Measurements from ENCODE around the gene MRPL21. TPM values are rescaled to one million over a fixed set of nuclear protein-coding genes. Genes with fewer than 3 reads are reported as not detected.

The MRPL21 gene
- polyA plus RNA-seq, 4 donors: 61.4 to 135 (median 99.9) TPM

DNA sequence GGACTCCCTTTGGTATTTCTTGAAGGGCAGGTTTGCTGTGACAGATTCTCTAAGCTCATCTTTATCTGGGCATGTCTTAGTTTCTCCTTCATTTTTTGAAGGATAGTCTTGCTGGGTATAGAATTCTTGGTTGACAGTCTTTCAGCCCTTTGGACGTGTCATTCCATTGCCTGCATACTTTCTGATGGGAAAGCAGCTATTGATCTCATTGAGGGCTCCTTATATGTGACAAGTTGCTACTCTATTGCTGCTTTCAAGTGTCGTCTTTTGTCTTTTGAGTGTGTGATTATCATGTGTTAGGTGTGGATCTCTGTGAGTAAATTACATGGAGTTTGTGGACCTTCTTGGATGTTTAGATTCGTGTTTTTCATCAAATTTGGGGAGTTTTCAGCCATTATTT is 22.0 kb upstream of the MRPL21 start:
- no peak for FAIRE-seq
- no peak overlapping the region for H3K27ac ChIP-seq (ENCODE audit: low read depth in 1 of 3, low read length in 2 of 3)
- 78 to 94% (median 83%) methylated on average over 3 of the region's 3 CpGs for WGBS, 3 donors
- H3K4me1 ChIP-seq (ENCODE audit: control insufficient read depth in 3 of 3, insufficient read depth in 2 of 3, low read depth in 1 of 3, low read length in 2 of 3): no peaks in the 10 kb centered on the region
- H3K36me3 ChIP-seq (ENCODE audit: control insufficient read depth in 3 of 3, insufficient read depth in 2 of 3, low read depth in 1 of 3, low read length in 3 of 3): peaks cover 15 to 78% (median 24%) of the 10 kb centered on the region in 3 donors
- peak in 1 of 2 donors; percentile 20 for DNase-seq
- H3K9me3 ChIP-seq (ENCODE audit: control insufficient read depth in 2 of 2, insufficient read depth in 1 of 2, low read depth in 1 of 2, low read length in 1 of 2): peaks cover 0 to 37% of the 10 kb centered on the region in 2 donors
- H3K4me3 ChIP-seq (ENCODE audit: low read depth in 1 of 3, low read length in 3 of 3): no peak overlapping the region
- H3K27me3 ChIP-seq (ENCODE audit: control insufficient read depth in 3 of 3, insufficient read depth in 3 of 3, low read length in 3 of 3): no peaks in the 10 kb centered on the region

GRCh38 chr11:68924073-68924925 is 20.7 kb upstream of the MRPL21 start:
- FAIRE-seq (no peak), DNase-seq (no peak)
- Histone ChIP-seq H3K36me3 (ENCODE audit: control insufficient read depth in 3 of 3, insufficient read depth in 2 of 3, low read depth in 1 of 3, low read length in 3 of 3) (peaks cover 10 to 71% (median 21%) of the 10 kb centered on the region in 3 donors), H3K27me3 (ENCODE audit: control insufficient read depth in 3 of 3, insufficient read depth in 3 of 3, low read length in 3 of 3) (no peaks in the 10 kb centered on the region), H3K9me3 (ENCODE audit: control insufficient read depth in 2 of 2, insufficient read depth in 1 of 2, low read depth in 1 of 2, low read length in 1 of 2) (peaks cover 0 to 37% of the 10 kb centered on the region in 2 donors), H3K4me1 (ENCODE audit: control insufficient read depth in 3 of 3, insufficient read depth in 2 of 3, low read depth in 1 of 3, low read length in 2 of 3) (no peaks in the 10 kb centered on the region), H3K27ac (ENCODE audit: low read depth in 1 of 3, low read length in 2 of 3) (no peak overlapping the region), H3K4me3 (ENCODE audit: low read depth in 1 of 3, low read length in 3 of 3) (no peak overlapping the region)
- 90 to 97% (median 92%) methylated on average over 10 of the region's 10 CpGs for WGBS, 3 donors

- 86 to 97% (median 92%) methylated on average over 3 of the region's 3 CpGs for WGBS, 3 donors
- FAIRE-seq (no peak), DNase-seq (no peak)
- no peaks in the 10 kb centered on the region for H3K27me3 ChIP-seq (ENCODE audit: control insufficient read depth in 3 of 3, insufficient read depth in 3 of 3, low read length in 3 of 3)
- no peaks in the 10 kb centered on the region for H3K4me1 ChIP-seq (ENCODE audit: control insufficient read depth in 3 of 3, insufficient read depth in 2 of 3, low read depth in 1 of 3, low read length in 2 of 3)
- H3K36me3 ChIP-seq (ENCODE audit: control insufficient read depth in 3 of 3, insufficient read depth in 2 of 3, low read depth in 1 of 3, low read length in 3 of 3): peaks cover 10 to 68% (median 15%) of the 10 kb centered on the region in 3 donors
- no peak overlapping the region for H3K27ac ChIP-seq (ENCODE audit: low read depth in 1 of 3, low read length in 2 of 3)
- peaks cover 0 to 37% of the 10 kb centered on the region in 2 donors for H3K9me3 ChIP-seq (ENCODE audit: control insufficient read depth in 2 of 2, insufficient read depth in 1 of 2, low read depth in 1 of 2, low read length in 1 of 2)
- no peak overlapping the region for H3K4me3 ChIP-seq (ENCODE audit: low read depth in 1 of 3, low read length in 3 of 3)
These were observed 20.0 kb upstream of the MRPL21 start for GRCh38 chr11:68923614-68924013.

- no peak for FAIRE-seq
- Histone ChIP-seq H3K9me3 (ENCODE audit: control insufficient read depth in 2 of 2, insufficient read depth in 1 of 2, low read depth in 1 of 2, low read length in 1 of 2) (no peaks in the 10 kb centered on the region), H3K36me3 (ENCODE audit: control insufficient read depth in 3 of 3, insufficient read depth in 2 of 3, low read depth in 1 of 3, low read length in 3 of 3) (peaks cover 13 to 70% (median 17%) of the 10 kb centered on the region in 3 donors), H3K4me1 (ENCODE audit: control insufficient read depth in 3 of 3, insufficient read depth in 2 of 3, low read depth in 1 of 3, low read length in 2 of 3) (no peaks in the 10 kb centered on the region), H3K27me3 (ENCODE audit: control insufficient read depth in 3 of 3, insufficient read depth in 3 of 3, low read length in 3 of 3) (no peaks in the 10 kb centered on the region), H3K27ac (ENCODE audit: low read depth in 1 of 3, low read length in 2 of 3) (no peak overlapping the region), H3K4me3 (ENCODE audit: low read depth in 1 of 3, low read length in 3 of 3) (no peak overlapping the region)
- DNase-seq: no peak
- WGBS, 3 donors: 90 to 94% (median 93%) methylated on average over 13 of the region's 13 CpGs
These were observed 12.8 kb upstream of the MRPL21 start for GRCh38 chr11:68916439-68916838.

DNA sequence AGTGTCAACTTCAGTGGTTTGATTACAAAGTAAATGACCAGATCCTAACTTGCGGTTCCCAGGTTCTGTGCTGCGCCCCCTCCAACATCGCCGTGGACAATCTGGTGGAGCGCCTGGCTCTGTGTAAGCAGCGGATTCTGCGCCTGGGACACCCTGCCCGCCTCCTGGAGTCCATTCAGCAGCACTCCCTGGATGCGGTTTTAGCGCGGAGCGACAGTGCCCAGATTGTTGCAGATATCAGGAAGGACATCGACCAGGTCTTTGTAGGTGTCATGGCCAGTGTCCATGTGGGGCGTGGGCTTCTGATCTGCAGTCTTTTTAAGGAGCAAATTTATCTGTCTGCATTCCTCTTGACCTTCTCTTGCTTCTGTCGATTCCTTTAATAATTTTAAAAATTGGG is 11.1 kb upstream of the MRPL21 start:
- WGBS, 3 donors: 97 to 98% (median 97%) methylated on average over 15 of the region's 15 CpGs
- no peak for DNase-seq
- Histone ChIP-seq H3K4me3 (ENCODE audit: low read depth in 1 of 3, low read length in 3 of 3) (no peak overlapping the region), H3K9me3 (ENCODE audit: control insufficient read depth in 2 of 2, insufficient read depth in 1 of 2, low read depth in 1 of 2, low read length in 1 of 2) (no peaks in the 10 kb centered on the region), H3K27ac (ENCODE audit: low read depth in 1 of 3, low read length in 2 of 3) (no peak overlapping the region), H3K36me3 (ENCODE audit: control insufficient read depth in 3 of 3, insufficient read depth in 2 of 3, low read depth in 1 of 3, low read length in 3 of 3) (peaks cover 11 to 74% (median 18%) of the 10 kb centered on the region in 3 donors), H3K4me1 (ENCODE audit: control insufficient read depth in 3 of 3, insufficient read depth in 2 of 3, low read depth in 1 of 3, low read length in 2 of 3) (no peaks in the 10 kb centered on the region), H3K27me3 (ENCODE audit: control insufficient read depth in 3 of 3, insufficient read depth in 3 of 3, low read length in 3 of 3) (no peaks in the 10 kb centered on the region)
- no peak for FAIRE-seq

DNA sequence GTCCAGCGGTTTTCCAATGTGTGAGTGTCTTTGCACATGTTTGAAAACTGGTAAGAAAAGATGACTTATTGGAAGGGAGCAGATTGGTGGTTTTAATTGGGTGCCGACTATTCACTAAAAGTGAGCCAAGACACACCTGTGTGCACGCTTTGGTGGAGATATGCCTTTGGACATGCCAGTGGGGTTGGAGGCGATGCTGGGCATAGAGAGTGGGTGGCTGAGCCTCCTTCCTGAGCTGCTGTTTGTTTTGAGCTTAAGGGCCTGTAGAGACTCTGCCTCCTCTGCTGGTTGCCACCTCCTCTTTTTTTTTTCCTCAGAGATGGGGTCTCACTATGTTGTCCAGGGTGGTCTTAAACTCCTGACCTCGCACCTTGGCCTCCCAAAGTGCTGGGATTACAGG is 9.6 kb upstream of the MRPL21 start:
- H3K27ac ChIP-seq (ENCODE audit: low read depth in 1 of 3, low read length in 2 of 3): no peak overlapping the region

GRCh38 chr11:68912254-68912653 is 8.6 kb upstream of the MRPL21 start:
- WGBS, 3 donors: 90 to 97% (median 93%) methylated on average over 5 of the region's 5 CpGs
- peaks cover 9 to 83% (median 20%) of the 10 kb centered on the region in 3 donors for H3K36me3 ChIP-seq (ENCODE audit: control insufficient read depth in 3 of 3, insufficient read depth in 2 of 3, low read depth in 1 of 3, low read length in 3 of 3)
- no peaks in the 10 kb centered on the region for H3K9me3 ChIP-seq (ENCODE audit: control insufficient read depth in 2 of 2, insufficient read depth in 1 of 2, low read depth in 1 of 2, low read length in 1 of 2)
- no peaks in the 10 kb centered on the region for H3K4me1 ChIP-seq (ENCODE audit: control insufficient read depth in 3 of 3, insufficient read depth in 2 of 3, low read depth in 1 of 3, low read length in 2 of 3)
- H3K4me3 ChIP-seq (ENCODE audit: low read depth in 1 of 3, low read length in 3 of 3): no peak overlapping the region
- H3K27ac ChIP-seq (ENCODE audit: low read depth in 1 of 3, low read length in 2 of 3): no peak overlapping the region
- DNase-seq: no peak
- H3K27me3 ChIP-seq (ENCODE audit: control insufficient read depth in 3 of 3, insufficient read depth in 3 of 3, low read length in 3 of 3): no peaks in the 10 kb centered on the region
- FAIRE-seq: no peak

More for the DNA sequence above, 9.6 kb upstream of the MRPL21 start:
- 93 to 98% (median 95%) methylated on average over 5 of the region's 5 CpGs for WGBS, 3 donors
- Histone ChIP-seq H3K4me3 (ENCODE audit: low read depth in 1 of 3, low read length in 3 of 3) (no peak overlapping the region), H3K9me3 (ENCODE audit: control insufficient read depth in 2 of 2, insufficient read depth in 1 of 2, low read depth in 1 of 2, low read length in 1 of 2) (no peaks in the 10 kb centered on the region), H3K4me1 (ENCODE audit: control insufficient read depth in 3 of 3, insufficient read depth in 2 of 3, low read depth in 1 of 3, low read length in 2 of 3) (no peaks in the 10 kb centered on the region), H3K27me3 (ENCODE audit: control insufficient read depth in 3 of 3, insufficient read depth in 3 of 3, low read length in 3 of 3) (no peaks in the 10 kb centered on the region), H3K36me3 (ENCODE audit: control insufficient read depth in 3 of 3, insufficient read depth in 2 of 3, low read depth in 1 of 3, low read length in 3 of 3) (peaks cover 11 to 79% (median 20%) of the 10 kb centered on the region in 3 donors)
- FAIRE-seq: no peak
- DNase-seq: no peak

DNA sequence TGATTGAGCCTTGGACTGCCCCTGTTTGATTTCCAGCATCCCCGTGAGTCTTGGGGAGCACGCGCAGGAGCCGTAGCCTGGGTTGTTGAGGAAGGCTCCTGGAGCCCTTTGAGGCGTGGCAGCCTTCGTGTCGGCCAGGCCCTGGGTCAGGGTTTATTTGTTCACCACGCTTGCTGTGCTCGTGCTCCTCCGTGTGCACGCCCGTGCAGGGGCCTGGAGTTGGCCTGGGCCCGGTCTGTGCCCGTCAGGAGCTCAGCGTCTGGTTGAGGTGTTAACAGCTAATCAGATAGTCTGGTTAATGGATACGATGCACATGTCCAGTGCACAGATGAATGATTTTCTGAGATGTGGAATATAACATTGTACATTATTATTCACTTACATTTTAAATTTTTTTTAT is 8.1 kb upstream of the MRPL21 start:
- H3K4me3 ChIP-seq (ENCODE audit: low read depth in 1 of 3, low read length in 3 of 3): no peak overlapping the region
- 96% methylated on average over 16 of the region's 16 CpGs for WGBS, 3 donors
- no peaks in the 10 kb centered on the region for H3K9me3 ChIP-seq (ENCODE audit: control insufficient read depth in 2 of 2, insufficient read depth in 1 of 2, low read depth in 1 of 2, low read length in 1 of 2)
- no peaks in the 10 kb centered on the region for H3K27me3 ChIP-seq (ENCODE audit: control insufficient read depth in 3 of 3, insufficient read depth in 3 of 3, low read length in 3 of 3)
- H3K27ac ChIP-seq (ENCODE audit: low read depth in 1 of 3, low read length in 2 of 3): no peak overlapping the region
- H3K36me3 ChIP-seq (ENCODE audit: control insufficient read depth in 3 of 3, insufficient read depth in 2 of 3, low read depth in 1 of 3, low read length in 3 of 3): peaks cover 8 to 85% (median 20%) of the 10 kb centered on the region in 3 donors
- H3K4me1 ChIP-seq (ENCODE audit: control insufficient read depth in 3 of 3, insufficient read depth in 2 of 3, low read depth in 1 of 3, low read length in 2 of 3): no peaks in the 10 kb centered on the region
- FAIRE-seq (no peak), DNase-seq (no peak)

Data from small intestine (tissue), 7 donors.